ENCODE measurements around the gene C18orf32.
"Not testable (repeated sequence)": the region's sequence is repeated elsewhere in the genome, so short reads cannot be mapped to it uniquely, and the experiment has no call there.

The C18orf32 gene

GRCh38 chr18:49472459-49472858, 14.6 kb downstream of the C18orf32 start:
- DNase-seq (ENCODE audit: low spot score) = no peak
- FAIRE-seq = no peak

- DNase-seq (ENCODE audit: low spot score) (no peak), FAIRE-seq (no peak)
Observed at GRCh38 chr18:49471532-49471931, 15.5 kb downstream of the C18orf32 start.

GRCh38 chr18:49467599-49467998, 19.4 kb downstream of the C18orf32 start:
- FAIRE-seq (no peak), DNase-seq (ENCODE audit: low spot score) (no peak)

GRCh38 chr18:49467019-49467563, 19.9 kb downstream of the C18orf32 start:
- no peak for FAIRE-seq

GRCh38 chr18:49464718-49465598, 22.1 kb downstream of the C18orf32 start:
- DNase-seq (ENCODE audit: low spot score) (no peak), FAIRE-seq (no peak)

More at GRCh38 chr18:49467019-49467563, 19.9 kb downstream of the C18orf32 start:
- DNase-seq (ENCODE audit: low spot score) = no peak

GRCh38 chr18:49461602-49461977, 25.4 kb downstream of the C18orf32 start:
- DNase-seq (ENCODE audit: low spot score) = no peak
- FAIRE-seq = no peak

GRCh38 chr18:49460976-49461601, 25.9 kb downstream of the C18orf32 start:
- FAIRE-seq (no peak), DNase-seq (ENCODE audit: low spot score) (no peak)

- no peak for DNase-seq (ENCODE audit: low spot score)
Observed at GRCh38 chr18:49459404-49460171, 27.4 kb downstream of the C18orf32 start.

GRCh38 chr18:49457616-49458015, 29.4 kb downstream of the C18orf32 start:
- DNase-seq (ENCODE audit: low spot score) (no peak), FAIRE-seq (no peak)

More at GRCh38 chr18:49459404-49460171, 27.4 kb downstream of the C18orf32 start:
- no peak for FAIRE-seq

GRCh38 chr18:49456794-49457193, 30.2 kb downstream of the C18orf32 start:
- DNase-seq (ENCODE audit: low spot score) = no peak
- FAIRE-seq = no peak

GRCh38 chr18:49452534-49452933, 34.5 kb downstream of the C18orf32 start:
- not testable (repeated sequence) for DNase-seq (ENCODE audit: low spot score); FAIRE-seq

GRCh38 chr18:49447810-49448745, 39.0 kb downstream of the C18orf32 start:
- DNase-seq (ENCODE audit: low spot score) (peak; percentile 27), FAIRE-seq (peak; percentile 27)

GRCh38 chr18:49446481-49446880, 40.6 kb downstream of the C18orf32 start:
- DNase-seq (ENCODE audit: low spot score) (no peak), FAIRE-seq (no peak)

- no peak for FAIRE-seq
- no peak for DNase-seq (ENCODE audit: low spot score)
Observed at GRCh38 chr18:49444581-49444980, 42.5 kb downstream of the C18orf32 start.

- DNase-seq (ENCODE audit: low spot score) = no peak
- no peak for FAIRE-seq
Observed at GRCh38 chr18:49443837-49444236, 43.2 kb downstream of the C18orf32 start.

GRCh38 chr18:49441338-49441938, 45.6 kb downstream of the C18orf32 start:
- DNase-seq (ENCODE audit: low spot score) (no peak), FAIRE-seq (no peak)

GRCh38 chr18:49435170-49435569, 51.9 kb downstream of the C18orf32 start:
- FAIRE-seq (no peak), DNase-seq (ENCODE audit: low spot score) (no peak)

GRCh38 chr18:49432602-49433001, 54.4 kb downstream of the C18orf32 start:
- FAIRE-seq = no peak
- no peak for DNase-seq (ENCODE audit: low spot score)

- FAIRE-seq (no peak), DNase-seq (ENCODE audit: low spot score) (no peak)
Observed at GRCh38 chr18:49431165-49431962, 55.7 kb downstream of the C18orf32 start.
